Nephron (organoid): ENCODE results near the gene ANO2.

Experiments
- H3K27ac Mint-ChIP-seq, 3 experiments: 2 replicates each; pipeline ENCODE4 v1.8.0; 2020; ENCODE audit warnings: mixed read lengths in 3 of 3, mild to moderate bottlenecking in 2 of 3, moderate library complexity in 1 of 3
- H3K27me3 Mint-ChIP-seq: 2 replicates; pipeline ENCODE4 v1.8.0; 2021; ENCODE audit warnings: low read depth, mild to moderate bottlenecking, moderate library complexity, mixed read lengths
- H3K36me3 Mint-ChIP-seq: 2 replicates; pipeline ENCODE4 v1.8.0; 2020; ENCODE audit warnings: low read depth, mixed read lengths
- H3K4me1 Mint-ChIP-seq: 2 replicates; pipeline ENCODE4 v1.8.0; 2020; ENCODE audit warnings: mixed read lengths
- H3K4me3 Mint-ChIP-seq, 3 experiments: 2 replicates each; pipeline ENCODE4 v1.8.0; 2020; ENCODE audit warnings: mild to moderate bottlenecking in 3 of 3, mixed read lengths in 3 of 3, moderate library complexity in 2 of 3
- H3K9me3 Mint-ChIP-seq: 2 replicates; pipeline ENCODE4 v1.8.0; 2020; ENCODE audit warnings: mixed read lengths
- TF ChIP-seq, protein P1 (sequence below), 3 experiments: fragments of 200-600 bp; sonication (generic); IDR thresholded peaks; one replicate each; pipeline ENCODE4 v1.5.0; 2021; ENCODE audit warnings: antibody characterized with exemption in 3 of 3; ENCODE audit not compliant: unreplicated experiment in 3 of 3

ANO2 gene

DNA sequence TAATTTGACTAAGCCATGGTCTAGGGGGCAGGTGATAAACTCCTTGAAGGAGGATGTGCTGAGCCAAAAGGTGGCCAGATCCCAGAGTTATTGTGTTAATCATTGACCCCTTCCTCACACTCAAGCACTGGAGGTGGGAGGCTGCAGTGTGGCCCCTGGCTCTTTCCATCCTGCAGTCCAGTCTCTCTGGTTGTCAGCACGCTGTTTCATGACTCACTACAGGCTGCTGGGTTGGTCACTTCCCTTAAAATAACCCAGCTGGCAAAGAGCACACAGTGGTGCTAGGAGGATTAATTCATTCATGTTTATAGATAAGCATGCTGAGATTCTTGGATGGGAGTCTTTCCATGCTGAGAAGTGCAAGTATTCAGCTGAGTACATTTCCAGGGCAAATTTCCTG, 228.9 kb downstream of the ANO2 start:
- TF ChIP-seq, protein P1, sequence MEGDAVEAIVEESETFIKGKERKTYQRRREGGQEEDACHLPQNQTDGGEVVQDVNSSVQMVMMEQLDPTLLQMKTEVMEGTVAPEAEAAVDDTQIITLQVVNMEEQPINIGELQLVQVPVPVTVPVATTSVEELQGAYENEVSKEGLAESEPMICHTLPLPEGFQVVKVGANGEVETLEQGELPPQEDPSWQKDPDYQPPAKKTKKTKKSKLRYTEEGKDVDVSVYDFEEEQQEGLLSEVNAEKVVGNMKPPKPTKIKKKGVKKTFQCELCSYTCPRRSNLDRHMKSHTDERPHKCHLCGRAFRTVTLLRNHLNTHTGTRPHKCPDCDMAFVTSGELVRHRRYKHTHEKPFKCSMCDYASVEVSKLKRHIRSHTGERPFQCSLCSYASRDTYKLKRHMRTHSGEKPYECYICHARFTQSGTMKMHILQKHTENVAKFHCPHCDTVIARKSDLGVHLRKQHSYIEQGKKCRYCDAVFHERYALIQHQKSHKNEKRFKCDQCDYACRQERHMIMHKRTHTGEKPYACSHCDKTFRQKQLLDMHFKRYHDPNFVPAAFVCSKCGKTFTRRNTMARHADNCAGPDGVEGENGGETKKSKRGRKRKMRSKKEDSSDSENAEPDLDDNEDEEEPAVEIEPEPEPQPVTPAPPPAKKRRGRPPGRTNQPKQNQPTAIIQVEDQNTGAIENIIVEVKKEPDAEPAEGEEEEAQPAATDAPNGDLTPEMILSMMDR (IDR thresholded peaks at IDR 0.05; ENCODE audit: unreplicated experiment in 3 of 3), result no peak

DNA sequence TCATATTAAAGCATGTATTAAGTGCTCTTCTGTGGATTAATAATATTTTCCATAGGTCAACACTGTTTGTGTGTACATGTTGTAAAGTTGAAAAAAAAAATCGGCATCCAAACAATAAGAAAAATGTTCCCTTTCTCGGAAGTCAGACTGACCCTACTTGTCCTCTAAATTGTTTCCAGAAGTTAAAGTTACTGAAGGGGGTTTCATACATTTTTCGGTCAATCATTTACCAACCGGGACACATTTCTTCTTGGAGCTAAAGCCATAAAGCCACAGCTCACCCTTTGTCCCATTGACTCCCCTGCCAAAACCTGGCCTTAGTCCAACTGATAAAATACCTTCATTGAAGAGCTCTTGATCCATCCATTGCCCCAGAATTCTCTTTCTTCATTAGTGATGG, 230.0 kb downstream of the ANO2 start:
- Mint-ChIP-seq H3K4me1 (peaks cover 8% of the 10 kb centered on the region), H3K27ac (peak overlapping the region in 2 of 3 experiments; percentile 8 to 45), H3K36me3 (no peaks in the 10 kb centered on the region), H3K4me3 (no peak overlapping the region), H3K9me3 (no peaks in the 10 kb centered on the region), H3K27me3 (no peaks in the 10 kb centered on the region)
- TF ChIP-seq, protein P1 (IDR thresholded peaks at IDR 0.05; ENCODE audit: unreplicated experiment in 3 of 3), result no peak

More for the DNA sequence above, 228.9 kb downstream of the ANO2 start:
- Mint-ChIP-seq H3K9me3 (no peaks in the 10 kb centered on the region), H3K36me3 (no peaks in the 10 kb centered on the region), H3K27me3 (peaks cover 8% of the 10 kb centered on the region), H3K4me3 (no peak overlapping the region), H3K4me1 (peaks cover 17% of the 10 kb centered on the region), H3K27ac (peak overlapping the region in 1 of 3 experiments; percentile 60)

DNA sequence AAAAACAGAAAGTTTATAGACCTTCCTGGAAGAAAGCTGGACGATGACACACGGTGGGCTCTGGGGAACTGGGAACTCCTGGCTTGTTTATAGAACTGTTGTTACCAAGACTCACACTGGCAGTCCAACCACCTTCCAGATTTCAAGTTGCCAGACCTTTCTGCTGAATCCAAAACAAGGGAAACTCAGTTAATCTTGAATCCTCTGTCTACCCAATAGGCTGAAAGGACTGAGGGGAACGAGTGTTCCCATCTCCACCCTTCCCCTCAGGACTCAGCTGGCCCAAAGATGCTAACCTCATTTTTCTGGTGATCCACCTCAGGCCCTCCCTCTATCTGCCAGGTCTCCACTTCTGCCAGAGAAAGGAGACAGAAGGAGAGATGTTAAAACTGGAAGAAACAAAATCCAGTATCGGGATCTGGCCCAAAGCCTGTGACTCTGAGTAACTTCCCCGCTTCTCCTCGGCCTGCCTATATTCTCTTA, 231.4 kb downstream of the ANO2 start:
- Mint-ChIP-seq H3K4me3 (no peak overlapping the region), H3K36me3 (no peaks in the 10 kb centered on the region), H3K4me1 (peaks cover 8% of the 10 kb centered on the region), H3K27ac (no peak overlapping the region), H3K27me3 (no peaks in the 10 kb centered on the region), H3K9me3 (no peaks in the 10 kb centered on the region)
- TF ChIP-seq, protein P1 (IDR thresholded peaks at IDR 0.05; ENCODE audit: unreplicated experiment in 3 of 3), result no peak

DNA sequence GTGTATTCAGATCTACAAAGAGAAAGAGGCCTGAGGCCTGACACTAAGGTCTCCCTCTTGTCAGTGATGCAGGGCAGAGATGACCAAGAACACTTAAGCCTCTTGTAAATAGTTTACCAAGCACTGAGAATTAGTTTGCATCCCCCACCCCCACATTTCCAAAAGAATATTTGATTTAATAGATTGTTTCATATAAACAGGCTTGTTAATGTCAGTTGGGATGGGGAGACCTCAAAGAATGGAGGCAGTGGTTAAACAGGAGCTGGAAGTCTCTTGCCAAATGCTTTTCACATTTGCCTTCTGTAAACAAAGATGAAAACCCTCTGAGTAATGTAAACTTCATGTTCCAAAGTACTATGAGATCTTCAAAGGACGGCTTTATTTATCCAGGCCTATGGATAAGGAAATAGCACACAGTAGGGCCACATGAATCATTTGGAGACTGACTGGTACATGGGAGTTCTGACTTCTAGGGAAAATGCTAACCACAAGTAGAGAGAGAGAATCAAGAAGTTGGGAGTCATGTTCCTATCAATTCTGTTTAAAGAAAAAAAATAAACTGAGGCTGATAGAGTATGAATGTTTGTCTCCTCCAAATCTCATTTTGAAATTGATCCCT, 234.7 kb downstream of the ANO2 start:
- H3K27ac Mint-ChIP-seq, result no peak overlapping the region
- TF ChIP-seq, protein P1 (IDR thresholded peaks at IDR 0.05; ENCODE audit: unreplicated experiment in 3 of 3), result no peak
- no peaks in the 10 kb centered on the region for H3K27me3 Mint-ChIP-seq
- no peaks in the 10 kb centered on the region for H3K36me3 Mint-ChIP-seq
- peaks cover 13% of the 10 kb centered on the region for H3K4me1 Mint-ChIP-seq
- H3K9me3 Mint-ChIP-seq, result peaks cover 2% of the 10 kb centered on the region
- H3K4me3 Mint-ChIP-seq, result no peak overlapping the region

DNA sequence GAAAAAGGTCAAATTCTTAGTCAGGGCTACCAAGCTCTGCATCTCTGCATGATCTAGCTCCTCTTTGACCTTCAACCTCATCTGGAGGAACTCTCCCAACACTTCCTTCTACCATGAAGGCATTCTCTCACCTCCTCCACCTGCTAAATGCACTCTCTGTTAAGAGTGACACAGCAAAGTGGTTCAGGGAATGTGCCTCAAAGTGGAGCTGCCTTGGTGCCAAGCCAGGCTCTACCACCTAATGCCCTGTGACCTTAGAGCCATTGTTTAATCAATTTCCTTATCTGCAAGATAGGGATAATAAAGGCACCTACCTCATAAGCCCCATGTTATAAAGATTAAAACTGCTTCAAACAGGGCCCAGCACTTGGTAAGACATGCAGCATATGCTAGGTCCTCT, 236.7 kb downstream of the ANO2 start:
- H3K4me1 Mint-ChIP-seq, result peaks cover 13% of the 10 kb centered on the region
- TF ChIP-seq, protein P1 (IDR thresholded peaks at IDR 0.05; ENCODE audit: unreplicated experiment in 3 of 3), result no peak
- no peak overlapping the region for H3K4me3 Mint-ChIP-seq
- H3K9me3 Mint-ChIP-seq, result peaks cover 2% of the 10 kb centered on the region
- peaks cover 3% of the 10 kb centered on the region for H3K27me3 Mint-ChIP-seq
- H3K27ac Mint-ChIP-seq, result no peak overlapping the region
- no peaks in the 10 kb centered on the region for H3K36me3 Mint-ChIP-seq

DNA sequence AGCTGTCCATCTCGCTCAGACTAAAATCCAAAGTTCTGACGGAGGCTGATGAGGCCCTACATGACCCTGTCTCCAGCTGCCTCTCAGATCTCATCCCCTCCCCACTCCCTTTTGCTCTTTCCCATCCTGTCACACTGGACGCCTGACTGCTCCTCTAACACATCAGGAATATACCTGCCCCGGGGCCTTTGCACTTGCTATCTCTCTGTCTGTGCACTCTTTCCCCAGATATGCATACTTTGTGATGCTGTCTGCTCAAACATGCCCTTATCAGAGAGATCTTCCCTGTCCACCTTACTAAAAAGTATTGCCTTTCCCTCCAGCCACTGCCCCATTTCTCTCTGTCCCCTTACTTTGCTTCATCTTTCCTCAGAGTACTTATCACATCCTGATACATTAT, 238.8 kb downstream of the ANO2 start:
- peaks cover 2% of the 10 kb centered on the region for H3K9me3 Mint-ChIP-seq
- H3K4me1 Mint-ChIP-seq, result peaks cover 13% of the 10 kb centered on the region
- TF ChIP-seq, protein P1 (IDR thresholded peaks at IDR 0.05; ENCODE audit: unreplicated experiment in 3 of 3), result no peak
- no peaks in the 10 kb centered on the region for H3K36me3 Mint-ChIP-seq
- peaks cover 3% of the 10 kb centered on the region for H3K27me3 Mint-ChIP-seq
- no peak overlapping the region for H3K4me3 Mint-ChIP-seq
- H3K27ac Mint-ChIP-seq, result no peak overlapping the region
